ENCODE data around the gene PLEKHN1. TPM values are rescaled to one million over a fixed set of nuclear protein-coding genes. Genes with fewer than 3 reads are reported as not detected.

PLEKHN1 gene
- total RNA-seq, 1 experiment from 2014 or later = not detected

DNA sequence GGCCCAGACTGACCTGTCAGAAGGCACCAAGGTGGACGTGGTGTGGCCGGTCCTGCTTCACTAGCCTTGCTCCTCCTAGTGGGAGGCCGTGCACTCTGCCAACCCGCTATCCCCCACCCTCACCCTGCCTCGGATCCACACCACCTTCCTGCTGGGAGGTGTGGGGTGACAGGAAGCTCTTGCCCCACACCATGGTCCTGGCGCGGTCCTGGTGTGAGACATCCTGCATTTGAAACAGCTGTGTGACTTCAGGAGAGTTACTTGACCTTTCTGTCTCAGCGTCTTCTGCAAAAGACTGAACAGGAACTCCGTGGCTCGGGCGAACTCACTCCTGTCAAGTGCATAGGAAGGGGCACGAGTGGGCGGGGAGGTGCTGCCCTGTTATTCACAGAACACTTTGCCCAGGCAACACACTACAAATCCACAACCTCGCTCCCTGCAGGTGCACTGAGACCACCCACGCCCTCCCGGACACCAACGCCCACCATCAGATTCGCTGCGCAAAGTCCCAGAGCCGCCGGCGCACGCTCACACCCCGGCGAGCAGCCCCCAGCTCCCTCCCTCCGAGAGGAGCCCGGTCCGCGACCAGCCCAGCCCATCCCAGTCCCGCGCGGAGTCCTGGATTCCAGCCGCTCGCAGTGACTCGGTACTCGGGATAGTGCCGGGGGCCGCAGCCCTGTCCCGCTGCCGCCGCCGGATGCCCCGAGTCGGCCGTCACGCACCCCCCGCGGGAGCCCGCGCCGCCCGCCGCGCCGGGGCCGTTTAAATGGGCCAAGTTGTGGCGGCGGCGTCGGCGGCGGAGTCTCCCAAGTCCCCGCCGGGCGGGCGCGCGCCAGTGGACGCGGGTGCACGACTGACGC is 42.9 kb upstream of the PLEKHN1 start, which contains the start of gene SAMD11:
Gene SAMD11, plus strand, starts transcription at position 793 of the 860 bp plus-strand sequence. CDS start 509 bp downstream, outside the sequence.
- Histone ChIP-seq H3K27me3 (replicated peaks; ENCODE audit: insufficient read depth, low read depth, low read length, poor library complexity) (no peaks in the 10 kb centered on the region), H3K27ac (ENCODE audit: low read depth, low read length, poor library complexity, severe bottlenecking) (peak within 1 kb of the TSS; percentile 85), H3K9me3 (ENCODE audit: low read depth, low read length, poor library complexity, severe bottlenecking) (no peaks in the 10 kb centered on the region), H3K4me1 (ENCODE audit: insufficient read depth, low read length, poor library complexity, severe bottlenecking) (peaks cover 34% of the 10 kb centered on the region), H3K36me3 (ENCODE audit: insufficient read depth, low read length, poor library complexity, severe bottlenecking) (no peaks in the 10 kb centered on the region), H3K4me3 (ENCODE audit: low read depth, low read length, poor library complexity, severe bottlenecking) (peak within 1 kb of the TSS; percentile 88)
- intact Hi-C loops (cut with micrococcal nuclease; ENCODE audit: unreplicated experiment) = no loop called here
- no peak for TF ChIP-seq EZH2 (IDR thresholded peaks at IDR 0.05; ENCODE audit: borderline replicate concordance, low read depth, low read length, poor library complexity, severe bottlenecking)
- TF ChIP-seq, protein P1, sequence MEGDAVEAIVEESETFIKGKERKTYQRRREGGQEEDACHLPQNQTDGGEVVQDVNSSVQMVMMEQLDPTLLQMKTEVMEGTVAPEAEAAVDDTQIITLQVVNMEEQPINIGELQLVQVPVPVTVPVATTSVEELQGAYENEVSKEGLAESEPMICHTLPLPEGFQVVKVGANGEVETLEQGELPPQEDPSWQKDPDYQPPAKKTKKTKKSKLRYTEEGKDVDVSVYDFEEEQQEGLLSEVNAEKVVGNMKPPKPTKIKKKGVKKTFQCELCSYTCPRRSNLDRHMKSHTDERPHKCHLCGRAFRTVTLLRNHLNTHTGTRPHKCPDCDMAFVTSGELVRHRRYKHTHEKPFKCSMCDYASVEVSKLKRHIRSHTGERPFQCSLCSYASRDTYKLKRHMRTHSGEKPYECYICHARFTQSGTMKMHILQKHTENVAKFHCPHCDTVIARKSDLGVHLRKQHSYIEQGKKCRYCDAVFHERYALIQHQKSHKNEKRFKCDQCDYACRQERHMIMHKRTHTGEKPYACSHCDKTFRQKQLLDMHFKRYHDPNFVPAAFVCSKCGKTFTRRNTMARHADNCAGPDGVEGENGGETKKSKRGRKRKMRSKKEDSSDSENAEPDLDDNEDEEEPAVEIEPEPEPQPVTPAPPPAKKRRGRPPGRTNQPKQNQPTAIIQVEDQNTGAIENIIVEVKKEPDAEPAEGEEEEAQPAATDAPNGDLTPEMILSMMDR (conservative IDR thresholded peaks at IDR 0.05; ENCODE audit: low read depth, low read length) = no peak
- ChIA-PET CTCF (no interaction called here), POLR2A (ENCODE audit: low non-redundant PET) (no interaction called here)
- peak; percentile 95 for DNase-seq (ENCODE audit: low spot score)
- no TSS peak for BruUV-seq (replicated peaks)

DNA sequence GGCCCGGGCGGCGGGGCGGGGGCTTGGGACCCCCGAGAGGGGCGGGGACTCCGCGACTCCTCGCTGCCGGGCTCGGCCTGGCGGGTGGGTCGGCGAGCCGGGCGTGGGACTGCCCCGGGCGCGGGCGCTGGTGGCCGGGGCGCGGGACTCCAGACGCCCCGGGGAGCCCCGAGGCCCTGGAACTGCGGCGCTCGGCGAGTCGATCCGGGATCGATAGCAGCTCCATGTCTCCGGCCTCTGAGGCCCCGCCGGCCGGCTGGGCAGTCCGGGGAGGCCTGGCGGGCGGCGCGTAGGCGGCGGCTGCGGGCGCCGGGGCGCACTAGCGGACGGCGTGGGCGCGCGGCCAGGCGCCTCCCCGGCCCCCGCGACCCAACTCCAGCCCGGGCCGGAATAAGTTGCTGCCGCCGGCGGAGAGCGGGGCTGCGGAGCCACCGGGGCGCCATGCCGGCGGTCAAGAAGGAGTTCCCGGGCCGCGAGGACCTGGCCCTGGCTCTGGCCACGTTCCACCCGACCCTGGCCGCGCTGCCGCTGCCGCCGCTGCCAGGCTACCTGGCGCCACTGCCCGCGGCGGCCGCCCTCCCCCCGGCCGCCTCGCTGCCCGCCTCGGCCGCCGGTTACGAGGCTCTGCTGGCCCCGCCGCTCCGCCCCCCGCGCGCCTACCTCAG is 42.2 kb upstream of the PLEKHN1 start:
- DNase-seq (ENCODE audit: low spot score) = no peak
- no peaks in the 10 kb centered on the region for H3K27me3 ChIP-seq (replicated peaks; ENCODE audit: insufficient read depth, low read depth, low read length, poor library complexity)
- POLR2A ChIA-PET (ENCODE audit: low non-redundant PET) = no interaction called here

More for the DNA sequence above, 42.2 kb upstream of the PLEKHN1 start:
- no TSS peak for BruUV-seq (replicated peaks)
- CTCF ChIA-PET = no interaction called here
- H3K27ac ChIP-seq (ENCODE audit: low read depth, low read length, poor library complexity, severe bottlenecking) = peak overlapping the region; percentile 85
- intact Hi-C loops (cut with micrococcal nuclease; ENCODE audit: unreplicated experiment) = no loop called here
- H3K9me3 ChIP-seq (ENCODE audit: low read depth, low read length, poor library complexity, severe bottlenecking) = no peaks in the 10 kb centered on the region
- H3K36me3 ChIP-seq (ENCODE audit: insufficient read depth, low read length, poor library complexity, severe bottlenecking) = no peaks in the 10 kb centered on the region
- H3K4me1 ChIP-seq (ENCODE audit: insufficient read depth, low read length, poor library complexity, severe bottlenecking) = peaks cover 42% of the 10 kb centered on the region
- H3K4me3 ChIP-seq (ENCODE audit: low read depth, low read length, poor library complexity, severe bottlenecking) = peak overlapping the region; percentile 88
- TF ChIP-seq, protein P1 (conservative IDR thresholded peaks at IDR 0.05; ENCODE audit: low read depth, low read length) = no peak
- TF ChIP-seq EZH2 (IDR thresholded peaks at IDR 0.05; ENCODE audit: borderline replicate concordance, low read depth, low read length, poor library complexity, severe bottlenecking) = no peak

Measured in A673 (cell line).